OCI-LY3 (cell line): Measurements from ENCODE around the gene MINDY3.

Source experiments
- H2AFZ ChIP-seq: fragments of 200-600, 300-600 bp; shearing (Covaris generic); 2 replicates; pipeline ENCODE4 v1.6.0; 2014; ENCODE audit warnings: antibody characterized with exemption, low read depth, low read length
- H3K27ac ChIP-seq: fragments of 200-600, 300-600 bp; sonication (generic); 2 replicates; pipeline ENCODE4 v1.5.1; 2014; ENCODE audit warnings: mild to moderate bottlenecking, low read length, moderate library complexity, mixed read lengths
- H3K27me3 ChIP-seq: fragments of 200-600, 300-600 bp; sonication (generic); 2 replicates; pipeline ENCODE4 v1.6.1; 2014; ENCODE audit warnings: low read depth, low read length, mixed read lengths
- H3K36me3 ChIP-seq: fragments of 200-600, 300-600 bp; sonication (generic); replicated peaks from 2 replicates; pipeline ENCODE3; 2014; ENCODE audit warnings: low read depth, low read length, mixed read lengths
- H3K4me1 ChIP-seq: fragments of 300-600, 200-600 bp; sonication (generic); 2 replicates; pipeline ENCODE4 v1.6.1; 2014; ENCODE audit warnings: low read length, mixed read lengths
- H3K4me2 ChIP-seq: fragments of 200-600, 300-600 bp; sonication (generic); 2 replicates; pipeline ENCODE4 v1.6.1; 2014; ENCODE audit warnings: low read length, mixed read lengths
- H3K4me3 ChIP-seq: fragments of 300-600, 200-600 bp; sonication (generic); 2 replicates; pipeline ENCODE4 v1.5.1; 2014; ENCODE audit warnings: antibody characterized with exemption, mild to moderate bottlenecking, low read length, moderate library complexity
- H3K79me2 ChIP-seq: fragments of 300-600, 200-600 bp; shearing (Covaris generic); 2 replicates; pipeline ENCODE4 v1.6.1; 2014; ENCODE audit warnings: mild to moderate bottlenecking, low read length, mixed read lengths
- H3K9ac ChIP-seq: fragments of 300-600, 200-600 bp; shearing (Covaris generic); 2 replicates; pipeline ENCODE4 v1.6.0; 2014; ENCODE audit warnings: mild to moderate bottlenecking, low read length, moderate library complexity
- H3K9me3 ChIP-seq: fragments of 200-600, 300-600 bp; shearing (Covaris generic); 2 replicates; pipeline ENCODE4 v1.6.1; 2014; ENCODE audit warnings: low read length, mixed read lengths; ENCODE audit not compliant: insufficient read depth
- H4K20me1 ChIP-seq: fragments of 200-600, 300-600 bp; sonication (generic); 2 replicates; pipeline ENCODE4 v1.6.1; 2016; ENCODE audit warnings: low read length, mixed read lengths; ENCODE audit not compliant: insufficient read depth
- EZH2phosphoT487 ChIP-seq: fragments of 200-600 bp; shearing (Covaris generic); IDR thresholded peaks from 2 replicates; pipeline ENCODE4 v1.6.1; 2018; ENCODE audit warnings: antibody characterized with exemption, mixed run types, low read depth
- TF ChIP-seq, protein P1 (sequence below): fragments of 200-600, 300-600 bp; sonication (generic); IDR thresholded peaks from 2 replicates; pipeline ENCODE4 v1.5.1; 2014; ENCODE audit warnings: antibody characterized with exemption, low read length, low read depth

MINDY3 gene

GRCh38 chr10:15824498-15824897 lies 35.8 kb downstream of the MINDY3 start:
- Histone ChIP-seq H3K9me3 (no peaks in the 10 kb centered on the region), H3K4me2 (no peak overlapping the region), H4K20me1 (no peaks in the 10 kb centered on the region), H3K27ac (no peak overlapping the region), H3K79me2 (no peaks in the 10 kb centered on the region), H3K9ac (no peak overlapping the region), H3K27me3 (no peaks in the 10 kb centered on the region), H3K36me3 (no peaks in the 10 kb centered on the region), H3K4me3 (no peak overlapping the region), H3K4me1 (no peaks in the 10 kb centered on the region), H2AFZ (no peak overlapping the region)
- TF ChIP-seq EZH2phosphoT487, result no peak
- TF ChIP-seq, protein P1, sequence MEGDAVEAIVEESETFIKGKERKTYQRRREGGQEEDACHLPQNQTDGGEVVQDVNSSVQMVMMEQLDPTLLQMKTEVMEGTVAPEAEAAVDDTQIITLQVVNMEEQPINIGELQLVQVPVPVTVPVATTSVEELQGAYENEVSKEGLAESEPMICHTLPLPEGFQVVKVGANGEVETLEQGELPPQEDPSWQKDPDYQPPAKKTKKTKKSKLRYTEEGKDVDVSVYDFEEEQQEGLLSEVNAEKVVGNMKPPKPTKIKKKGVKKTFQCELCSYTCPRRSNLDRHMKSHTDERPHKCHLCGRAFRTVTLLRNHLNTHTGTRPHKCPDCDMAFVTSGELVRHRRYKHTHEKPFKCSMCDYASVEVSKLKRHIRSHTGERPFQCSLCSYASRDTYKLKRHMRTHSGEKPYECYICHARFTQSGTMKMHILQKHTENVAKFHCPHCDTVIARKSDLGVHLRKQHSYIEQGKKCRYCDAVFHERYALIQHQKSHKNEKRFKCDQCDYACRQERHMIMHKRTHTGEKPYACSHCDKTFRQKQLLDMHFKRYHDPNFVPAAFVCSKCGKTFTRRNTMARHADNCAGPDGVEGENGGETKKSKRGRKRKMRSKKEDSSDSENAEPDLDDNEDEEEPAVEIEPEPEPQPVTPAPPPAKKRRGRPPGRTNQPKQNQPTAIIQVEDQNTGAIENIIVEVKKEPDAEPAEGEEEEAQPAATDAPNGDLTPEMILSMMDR, result peak; percentile 33

DNA sequence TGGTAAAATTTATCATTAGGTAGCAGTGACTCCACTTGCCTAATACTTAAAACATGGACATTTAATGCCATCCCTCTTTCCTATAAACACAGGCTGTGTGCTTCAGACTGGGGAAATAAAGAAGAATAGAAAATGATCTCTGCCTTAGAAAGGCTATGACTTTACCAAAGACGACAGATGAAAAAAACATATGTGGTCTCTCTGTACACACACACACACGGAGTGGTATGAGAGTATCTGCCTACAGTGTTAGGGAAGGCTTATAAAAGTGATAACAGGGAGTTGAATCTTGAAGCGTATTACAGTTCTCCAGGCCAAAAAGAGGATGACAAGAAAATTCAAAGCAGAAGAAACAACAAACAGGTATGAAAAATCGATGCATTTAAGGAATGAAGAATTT lies 38.2 kb downstream of the MINDY3 start:
- TF ChIP-seq, protein P1, result no peak
- no peak for TF ChIP-seq EZH2phosphoT487
- H3K4me2 ChIP-seq, result no peak overlapping the region
- no peak overlapping the region for H3K9ac ChIP-seq
- no peaks in the 10 kb centered on the region for H3K27me3 ChIP-seq
- H4K20me1 ChIP-seq, result no peaks in the 10 kb centered on the region
- no peaks in the 10 kb centered on the region for H3K4me1 ChIP-seq
- no peak overlapping the region for H3K4me3 ChIP-seq
- no peak overlapping the region for H2AFZ ChIP-seq
- no peak overlapping the region for H3K27ac ChIP-seq
- no peaks in the 10 kb centered on the region for H3K79me2 ChIP-seq
- no peaks in the 10 kb centered on the region for H3K9me3 ChIP-seq
- no peaks in the 10 kb centered on the region for H3K36me3 ChIP-seq

DNA sequence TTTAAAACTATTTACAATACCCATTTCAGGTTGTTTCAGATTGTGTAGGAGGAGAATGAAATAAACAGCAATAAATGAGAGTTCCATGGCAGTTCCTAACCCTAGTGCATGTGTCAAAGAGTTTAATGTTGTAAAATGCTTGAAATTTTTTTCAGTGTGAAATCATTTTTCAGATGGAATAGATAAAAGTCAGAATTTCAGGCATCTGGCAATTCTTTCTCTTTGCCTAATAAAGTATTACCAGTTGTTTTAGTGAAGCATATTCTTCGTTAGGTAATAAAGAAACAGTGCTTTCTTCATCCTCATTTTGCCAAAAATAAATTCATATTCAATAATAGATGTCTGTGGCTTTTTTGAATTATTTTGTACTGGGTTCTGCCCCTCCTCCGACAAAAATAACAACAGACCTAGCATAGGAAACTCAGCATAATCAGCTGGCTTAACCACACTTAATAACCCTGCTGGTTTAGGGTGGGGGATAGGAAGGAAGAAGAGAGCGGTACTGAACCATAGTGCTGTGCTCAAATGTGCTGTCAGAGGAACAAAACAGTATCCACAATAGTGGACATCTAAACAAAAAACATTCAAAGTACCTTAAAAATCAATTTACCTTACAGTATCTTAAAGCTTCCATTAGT lies 39.1 kb downstream of the MINDY3 start:
- Histone ChIP-seq H3K4me2 (no peak overlapping the region), H3K4me1 (no peaks in the 10 kb centered on the region), H4K20me1 (no peaks in the 10 kb centered on the region), H3K27ac (no peak overlapping the region), H3K4me3 (no peak overlapping the region), H3K79me2 (no peaks in the 10 kb centered on the region), H3K9ac (no peak overlapping the region), H3K9me3 (no peaks in the 10 kb centered on the region), H3K27me3 (no peaks in the 10 kb centered on the region), H3K36me3 (no peaks in the 10 kb centered on the region), H2AFZ (no peak overlapping the region)
- TF ChIP-seq, protein P1, result no peak
- no peak for TF ChIP-seq EZH2phosphoT487

- Histone ChIP-seq H3K36me3 (no peaks in the 10 kb centered on the region), H3K4me2 (no peak overlapping the region), H3K4me1 (no peaks in the 10 kb centered on the region), H2AFZ (no peak overlapping the region), H3K4me3 (no peak overlapping the region), H3K27me3 (no peaks in the 10 kb centered on the region), H3K27ac (no peak overlapping the region), H3K9ac (no peak overlapping the region), H3K79me2 (no peaks in the 10 kb centered on the region), H3K9me3 (no peaks in the 10 kb centered on the region), H4K20me1 (no peaks in the 10 kb centered on the region)
- TF ChIP-seq, protein P1, result no peak
- no peak for TF ChIP-seq EZH2phosphoT487
Measured at GRCh38 chr10:15817409-15818046, 42.8 kb downstream of the MINDY3 start.
